GM21717 (cell line): Measurements from ENCODE around the gene PRDM16.

ENCODE experiments used
- ATAC-seq: cut with Tn5 transposase; IDR thresholded peaks from one replicate; pipeline ENCODE4 v1.9.1; 2021; ENCODE audit warnings: mild to moderate bottlenecking, moderate library complexity; ENCODE audit not compliant: unreplicated experiment

The PRDM16 gene

DNA sequence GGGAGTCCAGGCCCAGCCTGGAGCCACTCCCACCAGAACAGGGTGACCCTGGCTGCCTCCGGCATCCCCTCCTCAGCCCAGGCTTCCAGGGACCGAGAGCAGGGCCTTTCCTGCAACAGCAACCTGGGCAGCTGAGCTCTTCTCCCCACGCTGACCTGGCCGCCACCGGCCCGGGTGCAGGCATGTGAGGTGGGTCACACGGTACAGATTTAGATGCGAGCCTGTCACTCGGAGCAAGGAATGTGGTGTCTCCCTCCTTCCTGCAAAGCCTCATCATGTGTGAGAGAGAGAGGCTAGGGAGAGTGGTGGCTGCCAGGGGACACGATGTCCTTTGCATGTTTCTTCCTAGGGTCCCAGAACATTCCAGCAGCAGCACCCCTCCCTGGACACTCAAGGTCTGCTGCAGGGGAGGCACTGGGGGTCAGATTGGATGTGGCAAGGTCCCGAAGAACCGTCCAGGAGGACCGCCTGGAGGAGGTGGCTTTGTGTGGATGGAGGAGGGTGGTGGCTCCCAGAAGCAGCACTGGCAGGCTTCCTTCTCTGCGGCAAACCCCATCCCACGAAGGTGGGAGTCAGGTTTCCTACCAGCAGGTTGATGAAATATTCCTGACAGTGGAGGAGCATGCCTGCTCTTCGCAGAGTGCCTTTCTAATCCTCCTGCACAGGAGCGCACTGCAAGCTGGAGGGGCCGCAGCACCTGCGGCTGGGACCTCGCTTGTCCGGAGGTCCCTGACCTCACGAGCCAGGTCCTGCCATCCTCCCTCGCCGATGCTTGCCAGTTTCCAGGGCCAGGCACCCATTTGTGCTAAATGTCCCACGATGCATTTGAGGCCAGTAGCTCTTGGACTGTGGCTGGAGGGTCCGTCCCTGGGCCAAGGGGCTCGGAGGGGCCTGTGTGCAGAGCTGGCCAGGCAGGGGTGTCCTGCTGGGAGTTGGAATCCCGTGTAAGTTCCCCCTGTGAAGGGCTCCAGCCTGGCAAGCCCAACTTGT lies 68.4 kb downstream of the PRDM16 start:
- ATAC-seq = no peak

GRCh38 chr1:3138623-3139151 lies 69.7 kb downstream of the PRDM16 start:
- ATAC-seq = no peak

DNA sequence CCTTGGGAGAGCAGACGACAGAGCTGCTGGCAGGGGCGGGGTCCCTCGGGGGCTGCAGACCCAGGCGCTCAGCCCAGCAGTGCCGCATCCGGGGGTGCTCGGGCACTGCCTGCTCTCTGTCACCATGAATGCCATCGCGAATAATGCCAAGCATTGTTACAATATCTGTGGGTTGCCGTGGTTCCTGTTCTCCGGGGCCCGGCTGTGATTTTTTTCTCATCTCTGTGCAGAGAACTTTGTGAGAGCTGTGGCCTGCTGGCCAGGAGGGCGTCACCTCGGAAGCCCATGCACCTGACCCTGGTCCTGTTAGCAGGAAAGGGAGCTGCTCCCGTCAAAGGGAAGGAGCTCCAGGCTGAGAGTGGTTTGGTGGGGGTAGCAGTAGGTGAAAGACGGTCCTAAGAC lies 70.4 kb downstream of the PRDM16 start:
- no peak for ATAC-seq

- ATAC-seq = no peak
These were observed 70.9 kb downstream of the PRDM16 start for GRCh38 chr1:3139871-3140361.

GRCh38 chr1:3140437-3140836 lies 71.4 kb downstream of the PRDM16 start:
- no peak for ATAC-seq

DNA sequence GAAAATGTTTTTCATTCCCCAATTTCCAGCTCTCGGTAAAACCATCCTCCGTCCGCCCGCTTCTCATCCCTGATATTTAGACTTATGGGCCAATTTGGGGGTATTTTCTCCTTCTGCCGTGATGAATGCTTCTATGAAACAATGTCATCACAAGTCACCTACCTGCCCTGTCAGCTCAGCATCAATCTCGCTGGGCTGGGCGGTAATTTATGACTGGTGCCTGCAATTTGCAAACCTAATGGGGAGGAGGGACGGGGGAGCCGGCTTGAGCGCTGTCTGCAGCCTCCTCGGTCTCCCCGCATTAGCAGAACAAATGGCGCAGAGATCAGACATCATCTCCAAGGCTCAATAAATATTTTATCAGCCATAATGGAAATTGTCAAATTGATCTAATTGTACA lies 72.1 kb downstream of the PRDM16 start:
- ATAC-seq = no peak

DNA sequence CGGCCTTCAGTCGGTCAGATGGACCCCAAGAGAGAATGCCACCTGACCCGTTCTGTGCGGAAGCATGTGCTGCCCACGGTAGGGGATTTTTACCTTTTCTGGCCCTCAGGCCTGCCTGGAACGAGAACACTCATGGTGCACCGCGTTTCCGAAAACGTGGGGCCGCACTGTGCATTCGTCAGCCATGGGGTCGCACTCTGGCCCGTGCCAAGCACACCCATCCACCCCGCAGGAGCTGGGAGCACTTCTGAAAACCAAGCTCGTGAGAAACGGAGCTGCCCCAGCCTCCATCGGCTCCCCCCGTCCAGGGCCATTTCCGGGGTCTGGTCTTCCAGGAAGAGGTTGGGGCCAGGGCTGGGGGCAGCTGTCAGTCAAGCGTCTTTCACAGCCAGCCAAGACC lies 72.8 kb downstream of the PRDM16 start:
- ATAC-seq = no peak

DNA sequence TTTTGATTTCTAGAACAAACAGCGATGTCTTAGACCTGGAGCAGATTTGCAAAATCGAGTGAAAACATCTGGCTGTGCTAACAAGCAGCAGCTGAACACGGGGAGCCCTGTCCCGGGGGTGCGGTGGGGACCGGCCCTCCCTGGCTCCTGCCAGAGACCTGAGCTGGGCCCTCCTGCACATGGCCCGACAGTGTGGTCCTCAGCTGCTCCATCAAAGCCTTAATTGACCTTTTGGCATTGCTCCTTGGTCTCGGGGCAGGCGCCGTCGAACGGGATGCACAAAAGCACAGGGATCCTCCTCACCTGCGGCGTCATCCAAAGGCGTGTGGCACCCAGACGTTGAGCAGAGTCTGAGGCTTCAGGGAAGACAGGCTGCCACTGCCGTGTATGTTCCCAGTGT lies 73.2 kb downstream of the PRDM16 start:
- no peak for ATAC-seq

- ATAC-seq = no peak
These were observed 73.7 kb downstream of the PRDM16 start for GRCh38 chr1:3142751-3143150.

GRCh38 chr1:3145532-3146325 lies 76.7 kb downstream of the PRDM16 start:
- no peak for ATAC-seq

GRCh38 chr1:3146458-3146857 lies 77.5 kb downstream of the PRDM16 start:
- no peak for ATAC-seq

DNA sequence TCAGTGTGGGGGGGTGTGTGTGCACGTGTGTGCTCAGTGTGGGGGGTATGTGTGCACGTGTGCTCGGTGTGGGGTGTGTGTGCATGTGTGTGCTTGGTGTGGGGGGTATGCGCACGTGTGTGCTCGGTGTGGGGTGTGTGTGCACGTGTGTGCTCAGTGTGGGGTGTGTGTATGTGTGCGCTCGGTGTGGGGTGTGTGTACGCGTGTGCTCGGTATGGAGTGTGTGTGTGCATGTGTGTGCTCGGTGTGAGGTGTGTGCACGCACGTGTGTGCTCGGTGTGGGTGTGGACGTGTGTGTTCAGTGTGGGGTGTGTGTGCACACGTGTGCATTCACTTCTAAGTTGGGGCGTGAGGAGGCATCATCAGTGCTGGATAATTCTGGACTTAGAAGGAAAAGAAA lies 77.9 kb downstream of the PRDM16 start:
- ATAC-seq = no peak

- ATAC-seq = no peak
These were observed 79.2 kb downstream of the PRDM16 start for GRCh38 chr1:3148171-3148570.

DNA sequence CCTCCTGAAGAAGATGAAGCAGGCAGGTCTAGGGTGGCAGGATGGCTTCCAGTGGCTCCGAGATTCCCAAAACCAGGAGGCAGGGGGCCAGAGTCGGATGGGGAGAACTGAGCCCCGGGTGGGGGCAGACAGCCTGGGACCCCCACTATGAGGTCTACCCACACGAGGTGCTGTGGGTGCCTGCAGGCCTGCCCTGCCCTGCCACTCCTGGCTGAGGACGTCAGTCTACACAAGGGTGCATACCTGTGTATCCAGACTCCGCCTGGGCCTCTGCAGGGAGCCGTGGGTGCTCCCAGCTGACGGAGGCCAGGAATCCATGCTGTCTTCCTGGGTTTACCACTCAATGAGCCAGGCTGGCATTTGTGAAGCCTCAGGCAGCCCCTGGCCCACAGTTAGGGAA lies 80.3 kb downstream of the PRDM16 start:
- no peak for ATAC-seq

DNA sequence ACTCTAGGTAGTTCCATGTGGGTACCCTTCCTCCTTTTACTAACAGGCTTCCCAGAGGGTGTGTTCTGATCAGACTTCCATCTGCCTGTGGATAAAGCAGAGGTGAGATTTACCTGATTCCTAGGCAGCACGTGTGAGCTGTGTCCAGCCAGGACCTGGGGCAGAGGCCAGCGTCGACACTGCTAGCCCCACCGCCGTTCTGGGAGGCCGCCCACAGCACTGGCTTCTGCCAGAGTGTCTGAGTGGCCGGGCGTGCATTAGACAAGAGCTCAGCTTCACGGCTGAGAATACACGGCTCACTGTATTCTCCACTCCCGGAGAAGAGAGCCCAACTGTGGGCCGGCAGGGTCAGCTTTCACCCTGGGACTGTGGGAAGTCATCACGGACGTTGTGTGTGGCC lies 82.5 kb downstream of the PRDM16 start:
- ATAC-seq = no peak

- no peak for ATAC-seq
These were observed 83.1 kb downstream of the PRDM16 start for GRCh38 chr1:3152143-3152542.

DNA sequence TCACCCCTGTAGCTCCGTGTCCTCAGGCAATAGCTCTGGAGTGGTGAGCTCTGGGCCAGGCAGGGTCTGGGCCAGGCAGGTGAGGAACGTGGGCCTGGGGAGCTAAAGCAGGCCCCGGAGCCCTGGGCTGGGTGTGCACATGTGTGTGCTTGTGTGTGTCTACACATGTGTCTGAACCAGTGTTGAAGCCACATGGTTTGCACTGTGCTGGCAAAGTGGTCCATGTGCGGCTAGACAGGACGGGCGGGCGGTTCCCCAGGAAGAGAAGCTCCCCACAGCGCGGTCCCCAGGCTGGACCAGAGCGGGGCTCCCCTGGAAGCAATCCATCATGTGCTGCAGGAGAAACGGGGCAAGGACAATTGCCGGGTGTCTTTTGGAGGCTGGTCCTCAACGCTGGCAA lies 84.2 kb downstream of the PRDM16 start:
- no peak for ATAC-seq

DNA sequence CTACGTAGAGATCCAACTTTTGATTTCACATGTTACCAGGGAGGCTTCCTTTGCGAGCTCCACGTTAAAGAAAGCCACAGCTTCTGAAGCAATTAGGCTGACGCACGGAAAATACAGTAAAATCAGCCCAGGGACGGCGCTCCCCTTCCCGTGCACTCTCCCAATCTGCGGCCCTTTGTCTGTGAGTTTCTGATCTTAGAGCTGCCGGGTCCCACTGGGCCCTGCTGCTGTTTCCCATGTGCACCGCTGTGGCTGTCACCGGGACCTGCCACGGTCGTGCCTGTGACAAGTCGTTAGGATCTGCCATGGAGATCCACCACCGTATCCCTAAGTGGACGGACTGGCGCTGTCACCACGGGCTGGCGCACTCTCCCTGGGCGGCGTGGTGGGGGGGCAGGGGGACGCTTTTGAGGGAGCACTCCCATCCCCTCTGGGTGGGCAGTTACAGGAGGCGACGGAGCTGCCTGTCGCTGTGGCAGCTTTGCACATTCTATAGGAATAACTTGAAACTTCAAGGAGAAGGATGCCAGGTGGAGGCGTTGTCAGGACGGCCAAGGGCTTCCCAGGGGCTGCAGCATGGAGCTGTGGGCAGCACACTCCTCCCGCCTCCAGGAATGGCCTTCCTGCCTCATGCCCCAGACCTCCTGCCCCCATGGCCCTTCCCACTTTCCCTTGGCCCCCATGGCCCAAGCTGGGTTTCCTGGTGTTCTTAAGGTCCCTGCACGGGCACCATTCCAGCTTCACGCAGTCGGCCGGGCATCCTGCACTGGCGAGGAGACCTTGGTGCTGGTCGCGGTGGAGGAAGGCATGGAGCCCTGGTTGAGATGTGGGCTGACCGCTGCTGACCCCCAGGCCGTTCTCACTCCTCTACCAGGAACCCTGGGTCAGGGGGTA lies 85.1 kb downstream of the PRDM16 start:
- ATAC-seq = no peak

- no peak for ATAC-seq
These were observed 86.3 kb downstream of the PRDM16 start for GRCh38 chr1:3155056-3155925.

DNA sequence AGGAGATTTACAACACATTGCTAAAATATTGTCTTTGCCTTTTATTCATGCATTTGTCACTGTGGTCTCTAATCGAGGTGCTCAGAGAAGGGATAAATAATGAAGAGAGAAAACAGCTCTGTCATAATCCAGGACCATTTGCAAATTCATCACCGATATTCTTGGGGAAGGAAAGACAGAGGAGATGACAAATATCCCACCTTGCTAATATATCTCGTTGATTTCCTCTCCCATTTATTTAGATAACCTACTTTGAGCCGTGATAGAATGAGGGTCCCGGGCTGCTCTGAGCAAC lies 86.9 kb downstream of the PRDM16 start:
- no peak for ATAC-seq
